IMR-90 (cell line): ENCODE data around the gene CHL1. TPM values are rescaled to one million over a fixed set of nuclear protein-coding genes. Genes with fewer than 3 reads are reported as not detected.

Experiments
- ATAC-seq: fragments of 200-7000 bp; cut with Tn5 transposase; 2 replicates; pipeline ENCODE4 v1.9.1; 2020; ENCODE audit warnings: low read depth, mild to moderate bottlenecking, moderate library complexity
- BruUV-seq: library from RNA; stranded (reverse); fragments of 400-500 nt; replicated peaks from 2 replicates; lab custom pipeline; 2021; lab: Mats Ljungman, UMichigan
- CTCF ChIA-PET: fragments of 300-600 bp; formaldehyde crosslinking; extraction: SDS; loops from one replicate; lab custom pipeline; 2021; ENCODE audit warnings: antibody characterized with exemption; lab: Yijun Ruan, JAX
- POLR2A ChIA-PET: fragments of 300-600 bp; sonication (Branson Sonifier 250); formaldehyde crosslinking; loops from one replicate; lab custom pipeline; 2022; ENCODE audit warnings: antibody characterized with exemption; ENCODE audit not compliant: unreplicated experiment; lab: Charles Lee
- DNase-seq: peaks from one replicate; pipeline ENCODE4 v3.0.0; 2013
- H2AFZ ChIP-seq: replicated peaks from 2 replicates; pipeline ENCODE3; 2013; ENCODE audit warnings: low read length, mild to moderate bottlenecking; ENCODE audit not compliant: poor library complexity
- H2AK5ac ChIP-seq: 2 replicates; pipeline ENCODE4 v1.6.1; 2013; ENCODE audit warnings: low read depth, low read length, inconsistent platforms
- H2AK9ac ChIP-seq: replicated peaks from 2 replicates; pipeline ENCODE3; 2013; ENCODE audit warnings: mild to moderate bottlenecking, low read depth, low read length, moderate library complexity; ENCODE audit not compliant: poor library complexity
- H2BK120ac ChIP-seq: 2 replicates; pipeline ENCODE4 v1.6.1; 2013; ENCODE audit warnings: low read depth, low read length, inconsistent platforms
- H2BK15ac ChIP-seq: 3 replicates; pipeline ENCODE4 v1.6.1; 2013; ENCODE audit warnings: low read depth, low read length, inconsistent platforms
- H2BK20ac ChIP-seq: 2 replicates; pipeline ENCODE4 v1.6.1; 2013; ENCODE audit warnings: low read depth, mild to moderate bottlenecking, inconsistent platforms, low read length, moderate library complexity
- H2BK5ac ChIP-seq: 2 replicates; pipeline ENCODE4 v1.6.1; 2013; ENCODE audit warnings: mild to moderate bottlenecking, low read depth, low read length, inconsistent platforms; ENCODE audit not compliant: poor library complexity, severe bottlenecking
- H3K14ac ChIP-seq: replicated peaks from 2 replicates; pipeline ENCODE4 v1.6.1; 2013; ENCODE audit warnings: low read depth, low read length, inconsistent platforms
- H3K18ac ChIP-seq: 2 replicates; pipeline ENCODE4 v1.6.1; 2013; ENCODE audit warnings: low read depth, low read length, control low read depth
- H3K23ac ChIP-seq: 2 replicates; pipeline ENCODE4 v1.6.1; 2013; ENCODE audit warnings: low read depth, low read length, inconsistent platforms
- H3K27ac ChIP-seq: 2 replicates; pipeline ENCODE4 v1.5.1; 2013; ENCODE audit warnings: mild to moderate bottlenecking, control low read depth, low read length; ENCODE audit not compliant: insufficient read depth
- H3K27me3 ChIP-seq: 2 replicates; pipeline ENCODE4 v1.6.1; 2013; ENCODE audit warnings: low read length; ENCODE audit not compliant: control insufficient read depth, insufficient read depth
- H3K36me3 ChIP-seq: 2 replicates; pipeline ENCODE4 v1.6.1; 2013; ENCODE audit warnings: low read length, mixed read lengths; ENCODE audit not compliant: control insufficient read depth, insufficient read depth
- H3K4ac ChIP-seq: 2 replicates; pipeline ENCODE4 v1.6.1; 2013; ENCODE audit warnings: low read depth, low read length, inconsistent platforms
- H3K4me1 ChIP-seq: 2 replicates; pipeline ENCODE4 v1.6.1; 2013; ENCODE audit warnings: low read length, mixed read lengths; ENCODE audit not compliant: control insufficient read depth, insufficient read depth
- H3K4me2 ChIP-seq: 2 replicates; pipeline ENCODE4 v1.6.1; 2013; ENCODE audit warnings: low read depth, mild to moderate bottlenecking, control low read depth, low read length, moderate library complexity
- H3K4me3 ChIP-seq: 2 replicates; pipeline ENCODE4 v1.5.1; 2013; ENCODE audit warnings: low read depth, mild to moderate bottlenecking, control low read depth, low read length, moderate library complexity; ENCODE audit not compliant: insufficient read depth
- H3K56ac ChIP-seq: 2 replicates; pipeline ENCODE4 v1.6.1; 2013; ENCODE audit warnings: low read length, inconsistent platforms; ENCODE audit not compliant: insufficient read depth; ENCODE audit errors: extremely low read depth
- H3K79me1 ChIP-seq, 2 experiments: 2 replicates each; pipeline ENCODE4 v1.6.1; 2013; ENCODE audit warnings: low read length in 2 of 2, inconsistent platforms in 1 of 2, low read depth in 1 of 2
- H3K9ac ChIP-seq: 2 replicates; pipeline ENCODE4 v1.6.1; 2013; ENCODE audit warnings: low read depth, low read length, control low read depth
- H3K9me1 ChIP-seq: 2 replicates; pipeline ENCODE4 v1.6.1; 2013; ENCODE audit warnings: low read length, inconsistent platforms; ENCODE audit not compliant: insufficient read depth
- H3K9me3 ChIP-seq: 2 replicates; pipeline ENCODE4 v1.6.1; 2013; ENCODE audit warnings: low read length; ENCODE audit not compliant: control insufficient read depth, insufficient read depth
- H4K20me1 ChIP-seq: 2 replicates; pipeline ENCODE4 v1.6.1; 2013; ENCODE audit warnings: low read length, inconsistent platforms; ENCODE audit not compliant: insufficient read depth
- H4K5ac ChIP-seq: 2 replicates; pipeline ENCODE4 v1.6.1; 2013; ENCODE audit warnings: mild to moderate bottlenecking, low read depth, low read length, control low read depth
- H4K8ac ChIP-seq, 2 experiments: 2 replicates each; pipeline ENCODE4 v1.6.1; 2013; ENCODE audit warnings: low read depth in 2 of 2, low read length in 2 of 2, control low read depth in 1 of 2, inconsistent platforms in 1 of 2
- H4K91ac ChIP-seq: 2 replicates; pipeline ENCODE4 v1.6.1; 2013; ENCODE audit warnings: low read depth, low read length, inconsistent platforms; ENCODE audit not compliant: insufficient read depth
- MAFK ChIP-seq: IDR thresholded peaks from 2 replicates; pipeline ENCODE4 v1.6.1; 2012; ENCODE audit warnings: low read depth, low read length, improper control_type of control experiment
- WGBS, 2 experiments: methylation state at CpG; one replicate each; pipeline versions ENCODE4 v1.1.5 to v1.1.7; 2013; ENCODE audit warnings: missing lambda C conversion rate in 2 of 2; ENCODE audit not compliant: insufficient read length in 1 of 2; ENCODE audit errors: extremely low coverage in 2 of 2; 5-methylcytosine and 5-hydroxymethylcytosine counted together
- dilution Hi-C: fragments of 300-500 bp; cut with HindIII; formaldehyde crosslinking; loops from one replicate; pipeline ENCODE4 v1.14.3; 2018; ENCODE audit warnings: low sequenced_read_pairs; ENCODE audit not compliant: unreplicated experiment
- in situ Hi-C: fragments of 300-500 bp; cut with MboI; formaldehyde crosslinking; loops from 3 replicates; pipeline ENCODE4 v1.14.3; 2019; ENCODE audit warnings: low sequenced_read_pairs, inconsistent platforms, mixed read lengths
- intact Hi-C: fragments of 100-400 bp; cut with micrococcal nuclease; formaldehyde crosslinking; loops from 2 replicates; pipeline ENCODE4 v1.10.0; 2022
- polyA plus RNA-seq, 3 experiments: library from polyadenylated mRNA; depleted of rRNA; stranded (reverse); fragments of >200 nt; gene quantifications; 2 replicates each; pipeline ENCODE4 v1.2.3, GENCODE V29; 2012; ENCODE audit warnings: low replicate concordance in 1 of 3
- total RNA-seq: library from RNA; depleted of rRNA; stranded (reverse); fragments of >200 nt; gene quantifications from 2 replicates; pipeline ENCODE4 v1.2.3, GENCODE V29; 2012

CHL1 gene
- total and polyA plus RNA-seq, 2 of the 4 experiments (the other 2 are of a cell fraction), result 0.38 to 1.6 TPM

DNA sequence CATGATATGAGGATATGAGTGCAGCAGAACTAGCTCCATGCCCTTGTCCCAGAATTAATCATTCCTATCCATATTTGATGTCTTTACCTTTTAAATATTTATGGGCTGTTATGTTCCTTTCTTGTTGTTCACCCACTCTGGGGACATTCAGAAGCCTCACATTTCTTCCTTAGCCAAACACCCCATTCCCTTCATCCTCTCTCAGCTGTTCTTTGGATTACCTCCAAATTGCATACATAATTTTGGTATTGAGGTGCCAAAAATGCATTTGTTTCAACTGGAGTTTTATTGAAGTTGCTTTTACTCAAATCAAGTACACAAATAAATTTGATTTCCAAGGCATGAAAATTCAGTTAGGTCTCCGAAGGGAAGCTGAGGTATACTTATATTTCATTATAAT is 51.4 kb downstream of the CHL1 start:
- H3K27ac ChIP-seq, result no peak overlapping the region
- no CpG with 5 or more reads among the region's 1 CpG for WGBS, 2 experiments
- H4K20me1 ChIP-seq, result 0 out of 2 replicates have a peak, but pooled peaks cover 3% of the 10 kb centered on the region
- no peak overlapping the region for H4K8ac ChIP-seq
- ChIA-PET POLR2A (no interaction called here), CTCF (no interaction called here)
- dilution Hi-C loops (no loop called here), intact Hi-C loops (no loop called here), in situ Hi-C loops (no loop called here)
- H2BK20ac ChIP-seq, result no peak overlapping the region
- H2BK120ac ChIP-seq, result no peak overlapping the region
- DNase-seq, result no peak
- H4K91ac ChIP-seq, result no peak overlapping the region
- no peaks in the 10 kb centered on the region for H3K36me3 ChIP-seq
- H2BK15ac ChIP-seq, result no peak overlapping the region
- H3K4me2 ChIP-seq, result no peak overlapping the region
- H3K9ac ChIP-seq, result no peak overlapping the region
- no TSS peak for BruUV-seq
- no peak for ATAC-seq
- no peaks in the 10 kb centered on the region for H3K4me1 ChIP-seq
- no peaks in the 10 kb centered on the region for H3K9me3 ChIP-seq
- H3K79me1 ChIP-seq, result no peaks in the 10 kb centered on the region
- H2BK5ac ChIP-seq, result no peak overlapping the region
- H4K5ac ChIP-seq, result no peak overlapping the region
- no peak overlapping the region for H3K4ac ChIP-seq
- no peak overlapping the region for H3K14ac ChIP-seq
- no peak overlapping the region for H3K56ac ChIP-seq
- TF ChIP-seq MAFK, result no peak
- no peak overlapping the region for H3K18ac ChIP-seq
- no peak overlapping the region for H3K4me3 ChIP-seq
- no peaks in the 10 kb centered on the region for H3K9me1 ChIP-seq
- no peak overlapping the region for H2AK9ac ChIP-seq
- no peak overlapping the region for H2AFZ ChIP-seq
- H3K27me3 ChIP-seq, result no peaks in the 10 kb centered on the region
- no peak overlapping the region for H2AK5ac ChIP-seq
- H3K23ac ChIP-seq, result no peak overlapping the region
